Measurements from ENCODE around the gene ADM2. TPM values are rescaled to one million over a fixed set of nuclear protein-coding genes. Genes with fewer than 3 reads are reported as not detected.

Gene ADM2
- total and polyA plus RNA-seq, 9 donors = 0.01 to 2.6 (median 0.15) TPM; not detected in 3

GRCh38 chr22:50505776-50506610, 24.6 kb downstream of the ADM2 start:
- TF ChIP-seq EP300 (IDR thresholded peaks at IDR 0.05) = no peak
- DNase-seq = peak in 3 of 5 donors; percentile 58 to 60 (median 58)
- Histone ChIP-seq H3K9me3 (no peaks in the 10 kb centered on the region), H3K4me1 (ENCODE audit: insufficient read depth) (peaks cover 13% of the 10 kb centered on the region), H3K27ac (peak overlapping the region in 1 of 2 donors; percentile 74), H3K36me3 (no peaks in the 10 kb centered on the region), H3K27me3 (no peaks in the 10 kb centered on the region), H3K4me3 (peak overlapping the region; percentile 81)
- WGBS, 3 donors = 83 to 87% (median 86%) methylated on average over 38 to 41 of the region's 41 CpGs
- intact Hi-C loops (cut with DNase I) = loop anchor here in 1 of 4 donors (10.0 kb wide), 1 partner anchor 261 kb away; the partner anchor contains the start of gene TUBGCP6

- Histone ChIP-seq H3K27ac (peak overlapping the region in 1 of 2 donors; percentile 74), H3K9me3 (no peaks in the 10 kb centered on the region), H3K4me3 (peak overlapping the region; percentile 81), H3K27me3 (no peaks in the 10 kb centered on the region), H3K36me3 (no peaks in the 10 kb centered on the region), H3K4me1 (ENCODE audit: insufficient read depth) (peaks cover 13% of the 10 kb centered on the region)
- DNase-seq = peak in 4 of 5 donors; percentile 55 to 74 (median 70)
- intact Hi-C loops (cut with DNase I) = loop anchor here in 1 of 4 donors (10.0 kb wide), 1 partner anchor 262 kb away; the partner anchor contains the start of gene TUBGCP6
- WGBS, 3 donors = 15 to 23% (median 17%) methylated on average over 12 to 21 of the region's 21 CpGs
- no peak for TF ChIP-seq POLR2A (IDR thresholded peaks at IDR 0.05)
- peak in 1 of 3 donors; percentile 13 for TF ChIP-seq CTCF (IDR thresholded peaks at IDR 0.05)
Measured at GRCh38 chr22:50506611-50507420, 25.5 kb downstream of the ADM2 start.

GRCh38 chr22:50507421-50507990, 26.2 kb downstream of the ADM2 start, which contains the start of gene LMF2:
Gene LMF2 (minus strand): TSS chr22:50507702. CDS start chr22:50507675, 27 bp downstream.
- H3K27ac ChIP-seq = peak within 1 kb of the TSS; percentile 61 to 94
- H3K27me3 ChIP-seq = no peaks in the 10 kb centered on the region
- peaks cover 13% of the 10 kb centered on the region for H3K4me1 ChIP-seq (ENCODE audit: insufficient read depth)
- TF ChIP-seq POLR2A (IDR thresholded peaks at IDR 0.05) = peak; percentile 48
- TF ChIP-seq CTCF (IDR thresholded peaks at IDR 0.05) = no peak
- no peaks in the 10 kb centered on the region for H3K36me3 ChIP-seq
- peak; percentile 91 to 96 (median 94) for DNase-seq
- 1 to 3% (median 1%) methylated on average over 16 to 58 of the region's 62 CpGs for WGBS, 3 donors
- H3K9me3 ChIP-seq = no peaks in the 10 kb centered on the region
- peak within 1 kb of the TSS; percentile 81 for H3K4me3 ChIP-seq
- intact Hi-C loops (cut with DNase I) = loop anchor here in 1 of 4 donors (10.0 kb wide), 1 partner anchor 263 kb away; the partner anchor contains the start of gene TUBGCP6

GRCh38 chr22:50507991-50508884, 26.9 kb downstream of the ADM2 start, which contains the start of gene NCAPH2:
Gene NCAPH2 (plus strand): TSS chr22:50508224. CDS start chr22:50508338, 114 bp downstream.
- peak within 1 kb of the TSS; percentile 61 to 94 for H3K27ac ChIP-seq
- H3K9me3 ChIP-seq = no peaks in the 10 kb centered on the region
- intact Hi-C loops (cut with DNase I) = loop anchor here in 1 of 4 donors (10.0 kb wide), 1 partner anchor 263 kb away; the partner anchor contains the start of gene TUBGCP6
- no peaks in the 10 kb centered on the region for H3K27me3 ChIP-seq
- WGBS, 3 donors = 0% methylated on average over 52 to 76 of the region's 76 CpGs
- peak; percentile 95 to 98 (median 97) for DNase-seq
- H3K4me1 ChIP-seq (ENCODE audit: insufficient read depth) = peaks cover 13% of the 10 kb centered on the region
- no peaks in the 10 kb centered on the region for H3K36me3 ChIP-seq
- peak within 1 kb of the TSS; percentile 81 for H3K4me3 ChIP-seq
- TF ChIP-seq EP300 (IDR thresholded peaks at IDR 0.05) (no peak), CTCF (IDR thresholded peaks at IDR 0.05) (peak in 2 of 3 donors; percentile 19 to 40), POLR2A (IDR thresholded peaks at IDR 0.05) (peak; percentile 94)
